Measurements from ENCODE around the gene DUSP16.

The DUSP16 gene

GRCh38 chr12:12510141-12510540 lies 52.5 kb downstream of the DUSP16 start:
- Histone ChIP-seq H3K27ac (no peak overlapping the region), H3K4me3 (no peak overlapping the region), H3K36me3 (no peaks in the 10 kb centered on the region), H3K4me1 (peaks cover 0 to 60% (median 31%) of the 10 kb centered on the region in 4 donors), H3K9me3 (no peaks in the 10 kb centered on the region), H3K27me3 (no peaks in the 10 kb centered on the region)
- no peak for TF ChIP-seq CTCF (IDR thresholded peaks at IDR 0.05)
- no peak for DNase-seq
- intact Hi-C loops (cut with DNase I; ENCODE audit: low total_unique reads) = no loop called here

- Histone ChIP-seq H3K4me1 (peaks cover 0 to 67% (median 33%) of the 10 kb centered on the region in 4 donors), H3K9me3 (no peaks in the 10 kb centered on the region), H3K4me3 (no peak overlapping the region), H3K36me3 (no peaks in the 10 kb centered on the region), H3K27ac (no peak overlapping the region), H3K27me3 (no peaks in the 10 kb centered on the region)
- intact Hi-C loops (cut with DNase I; ENCODE audit: low total_unique reads) = no loop called here
- no peak for TF ChIP-seq CTCF (IDR thresholded peaks at IDR 0.05)
- DNase-seq = no peak
These were observed 54.1 kb downstream of the DUSP16 start for GRCh38 chr12:12508612-12509011.

GRCh38 chr12:12507121-12507520 lies 55.5 kb downstream of the DUSP16 start:
- no peak for TF ChIP-seq CTCF (IDR thresholded peaks at IDR 0.05)
- Histone ChIP-seq H3K4me3 (no peak overlapping the region), H3K36me3 (no peaks in the 10 kb centered on the region), H3K4me1 (peaks cover 0 to 52% (median 23%) of the 10 kb centered on the region in 4 donors), H3K9me3 (no peaks in the 10 kb centered on the region), H3K27me3 (no peaks in the 10 kb centered on the region), H3K27ac (peak overlapping the region; percentile 61 to 68)
- intact Hi-C loops (cut with DNase I; ENCODE audit: low total_unique reads) = no loop called here
- no peak for DNase-seq

GRCh38 chr12:12506496-12506890 lies 56.2 kb downstream of the DUSP16 start:
- intact Hi-C loops (cut with DNase I; ENCODE audit: low total_unique reads) = no loop called here
- peak overlapping the region; percentile 61 to 68 for H3K27ac ChIP-seq
- no peak for DNase-seq
- TF ChIP-seq CTCF (IDR thresholded peaks at IDR 0.05) = no peak
- peaks cover 0 to 49% (median 21%) of the 10 kb centered on the region in 4 donors for H3K4me1 ChIP-seq
- no peaks in the 10 kb centered on the region for H3K27me3 ChIP-seq
- peak overlapping the region; percentile 32 to 38 for H3K4me3 ChIP-seq
- H3K9me3 ChIP-seq = no peaks in the 10 kb centered on the region
- no peaks in the 10 kb centered on the region for H3K36me3 ChIP-seq

- no peaks in the 10 kb centered on the region for H3K36me3 ChIP-seq
- TF ChIP-seq CTCF (IDR thresholded peaks at IDR 0.05) = no peak
- peaks cover 0 to 49% (median 20%) of the 10 kb centered on the region in 4 donors for H3K4me1 ChIP-seq
- H3K9me3 ChIP-seq = no peaks in the 10 kb centered on the region
- intact Hi-C loops (cut with DNase I; ENCODE audit: low total_unique reads) = no loop called here
- no peak for DNase-seq
- H3K27ac ChIP-seq = peak overlapping the region; percentile 61 to 68
- peak overlapping the region; percentile 32 to 38 for H3K4me3 ChIP-seq
- no peaks in the 10 kb centered on the region for H3K27me3 ChIP-seq
These were observed 56.8 kb downstream of the DUSP16 start for GRCh38 chr12:12505544-12506495.
